IPS-18c (cell line): Measurements from ENCODE around the gene VPS25.
"Not testable (repeated sequence)": the region's sequence is repeated elsewhere in the genome, so short reads cannot be mapped to it uniquely, and the experiment has no call there.

Experiments used
- H3K4me3 ChIP-seq: 2 replicates; pipeline ENCODE4 v1.7.0; 2013; ENCODE audit warnings: low read depth, mild to moderate bottlenecking, low read length, moderate library complexity; ENCODE audit not compliant: insufficient read depth
- H3K9me3 ChIP-seq: one replicate; pipeline ENCODE4 v1.6.1; 2013; ENCODE audit warnings: mild to moderate bottlenecking, low read length, moderate library complexity; ENCODE audit not compliant: control insufficient read depth, insufficient read depth

Gene VPS25

GRCh38 chr17:42773290-42774035, at the start of gene VPS25:
Gene VPS25, plus strand, starts transcription at chr17:42773449. Its CDS starts 27 bp downstream, at chr17:42773476.
- no peaks in the 10 kb centered on the region for H3K9me3 ChIP-seq

GRCh38 chr17:42723636-42724035, 49.6 kb upstream of the VPS25 start:
- Histone ChIP-seq H3K4me3 (no peak overlapping the region), H3K9me3 (no peaks in the 10 kb centered on the region)

More at GRCh38 chr17:42773290-42774035, at the start of gene VPS25:
- H3K4me3 ChIP-seq, result peak within 1 kb of the TSS; percentile 91

- Histone ChIP-seq H3K9me3 (no peaks in the 10 kb centered on the region), H3K4me3 (no peak overlapping the region)
These were observed 48.1 kb upstream of the VPS25 start for GRCh38 chr17:42725143-42725542.

- Histone ChIP-seq H3K4me3 (no peak overlapping the region), H3K9me3 (no peaks in the 10 kb centered on the region)
These were observed 32.5 kb upstream of the VPS25 start for GRCh38 chr17:42740699-42741098.

- not testable (repeated sequence) for H3K4me3 ChIP-seq, H3K9me3 ChIP-seq
These were observed 30.3 kb upstream of the VPS25 start for GRCh38 chr17:42742916-42743315.

GRCh38 chr17:42743595-42744282, 29.5 kb upstream of the VPS25 start:
- no peaks in the 10 kb centered on the region for H3K9me3 ChIP-seq
- peak overlapping the region; percentile 73 for H3K4me3 ChIP-seq

- Histone ChIP-seq H3K9me3 (no peaks in the 10 kb centered on the region), H3K4me3 (peak overlapping the region; percentile 73)
These were observed 28.9 kb upstream of the VPS25 start for GRCh38 chr17:42744283-42744805.

GRCh38 chr17:42744806-42745617, 28.2 kb upstream of the VPS25 start, which contains the start of gene EZH1:
Gene EZH1, minus strand, starts transcription at chr17:42745040. Its CDS starts 16,099 bp downstream, at chr17:42728941.
- H3K4me3 ChIP-seq, result peak within 1 kb of the TSS; percentile 73
- H3K9me3 ChIP-seq, result no peaks in the 10 kb centered on the region

GRCh38 chr17:42748202-42748907, 24.9 kb upstream of the VPS25 start:
- Histone ChIP-seq H3K9me3 (no peaks in the 10 kb centered on the region), H3K4me3 (no peak overlapping the region)

GRCh38 chr17:42748908-42749798, 24.1 kb upstream of the VPS25 start:
- no peaks in the 10 kb centered on the region for H3K9me3 ChIP-seq
- no peak overlapping the region for H3K4me3 ChIP-seq

GRCh38 chr17:42750739-42751344, 22.4 kb upstream of the VPS25 start:
- no peak overlapping the region for H3K4me3 ChIP-seq

GRCh38 chr17:42751628-42752027, 21.6 kb upstream of the VPS25 start:
- Histone ChIP-seq H3K9me3 (no peaks in the 10 kb centered on the region), H3K4me3 (no peak overlapping the region)

More at GRCh38 chr17:42750739-42751344, 22.4 kb upstream of the VPS25 start:
- H3K9me3 ChIP-seq, result no peaks in the 10 kb centered on the region

GRCh38 chr17:42754782-42755181, 18.5 kb upstream of the VPS25 start:
- Histone ChIP-seq H3K4me3 (no peak overlapping the region), H3K9me3 (no peaks in the 10 kb centered on the region)

GRCh38 chr17:42759982-42760651, 13.1 kb upstream of the VPS25 start:
- no peaks in the 10 kb centered on the region for H3K9me3 ChIP-seq
- H3K4me3 ChIP-seq, result peak overlapping the region; percentile 72
